NCI-H510A treated with DMSO at 0.1 percent for 48 hours (cell line): Measurements from ENCODE around the gene SLC43A3.

Experiments
- DNase-seq: peaks from one replicate; lab custom pipeline; 2025; lab: John Stamatoyannopoulos, UW

The SLC43A3 gene

DNA sequence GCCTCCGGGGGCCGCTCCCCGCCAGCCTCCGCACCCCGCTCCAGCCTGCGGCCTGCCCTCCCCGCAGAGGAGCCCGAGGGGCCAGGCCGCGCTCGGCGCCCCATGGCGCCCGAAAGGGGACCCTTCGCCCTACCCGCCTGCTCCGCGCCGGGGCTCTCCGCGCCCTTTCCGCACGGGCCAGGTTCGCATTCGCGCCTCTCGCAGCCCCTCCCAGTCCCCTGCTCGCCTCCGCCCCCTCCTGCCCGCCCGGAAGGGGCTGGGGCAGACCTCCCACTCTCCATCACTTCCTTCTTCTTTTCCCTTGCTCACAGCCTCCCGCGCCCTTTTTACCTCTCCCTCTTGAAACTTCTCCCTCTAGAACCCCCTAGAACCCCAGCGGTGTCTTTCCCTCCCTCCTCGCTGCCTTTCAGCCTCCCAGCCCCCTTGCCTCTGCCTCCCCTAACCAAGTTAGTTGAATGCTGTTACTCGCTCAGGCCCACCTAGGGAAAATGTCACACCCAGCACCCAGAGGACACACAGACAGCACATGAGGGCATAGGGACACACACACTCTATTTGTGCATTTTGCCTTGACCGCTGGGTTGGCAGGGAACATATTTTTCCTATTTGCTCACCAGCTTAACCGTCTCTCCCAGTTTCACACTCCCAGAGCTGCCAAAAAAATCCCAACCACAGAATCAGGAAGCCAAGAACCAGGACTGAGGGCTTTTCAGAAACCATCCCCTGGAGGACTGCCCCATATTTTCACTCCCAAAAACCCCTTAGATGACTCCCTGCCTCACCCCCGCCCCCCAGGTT, at the start of gene SLC43A3:
Gene SLC43A3, minus strand, starts transcription at position 193 of the 798 bp plus-strand sequence. CDS start 949 bp downstream, outside the sequence.
- no peak for DNase-seq

DNA sequence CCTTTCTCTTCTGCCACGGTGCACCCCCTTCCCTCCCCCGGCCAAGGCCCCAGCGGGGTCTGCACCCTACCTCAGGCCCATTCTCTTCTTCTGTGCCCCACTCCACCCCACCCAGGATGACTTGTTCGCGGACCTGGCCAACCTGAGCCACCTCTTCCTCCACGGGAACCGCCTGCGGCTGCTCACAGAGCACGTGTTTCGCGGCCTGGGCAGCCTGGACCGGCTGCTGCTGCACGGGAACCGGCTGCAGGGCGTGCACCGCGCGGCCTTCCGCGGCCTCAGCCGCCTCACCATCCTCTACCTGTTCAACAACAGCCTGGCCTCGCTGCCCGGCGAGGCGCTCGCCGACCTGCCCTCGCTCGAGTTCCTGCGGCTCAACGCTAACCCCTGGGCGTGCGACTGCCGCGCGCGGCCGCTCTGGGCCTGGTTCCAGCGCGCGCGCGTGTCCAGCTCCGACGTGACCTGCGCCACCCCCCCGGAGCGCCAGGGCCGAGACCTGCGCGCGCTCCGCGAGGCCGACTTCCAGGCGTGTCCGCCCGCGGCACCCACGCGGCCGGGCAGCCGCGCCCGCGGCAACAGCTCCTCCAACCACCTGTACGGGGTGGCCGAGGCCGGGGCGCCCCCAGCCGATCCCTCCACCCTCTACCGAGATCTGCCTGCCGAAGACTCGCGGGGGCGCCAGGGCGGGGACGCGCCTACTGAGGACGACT, 49.3 kb upstream of the SLC43A3 start:
- no peak for DNase-seq

- no peak for DNase-seq
Measured at GRCh38 chr11:57475671-57476046, 48.7 kb upstream of the SLC43A3 start.

DNA sequence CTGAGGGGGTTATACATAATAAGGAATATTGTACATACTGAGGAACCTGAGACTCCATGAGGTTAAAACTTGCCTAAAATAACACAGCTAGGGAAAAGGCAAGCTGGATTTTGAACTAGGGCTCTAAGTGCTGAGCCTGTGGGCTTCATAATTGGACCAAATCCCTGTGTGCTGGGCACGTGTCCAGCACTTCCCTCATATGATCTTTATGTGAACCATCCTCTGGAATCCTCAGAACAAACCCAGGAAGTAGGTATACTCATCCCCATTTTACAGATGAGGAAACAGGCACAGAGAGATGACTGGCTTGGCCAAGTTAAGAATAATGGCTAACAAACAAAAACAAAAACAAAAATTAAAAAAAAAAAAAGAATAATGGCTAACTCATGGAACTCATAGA, 48.3 kb upstream of the SLC43A3 start:
- no peak for DNase-seq

GRCh38 chr11:57474803-57475115, 47.8 kb upstream of the SLC43A3 start:
- DNase-seq: no peak

DNA sequence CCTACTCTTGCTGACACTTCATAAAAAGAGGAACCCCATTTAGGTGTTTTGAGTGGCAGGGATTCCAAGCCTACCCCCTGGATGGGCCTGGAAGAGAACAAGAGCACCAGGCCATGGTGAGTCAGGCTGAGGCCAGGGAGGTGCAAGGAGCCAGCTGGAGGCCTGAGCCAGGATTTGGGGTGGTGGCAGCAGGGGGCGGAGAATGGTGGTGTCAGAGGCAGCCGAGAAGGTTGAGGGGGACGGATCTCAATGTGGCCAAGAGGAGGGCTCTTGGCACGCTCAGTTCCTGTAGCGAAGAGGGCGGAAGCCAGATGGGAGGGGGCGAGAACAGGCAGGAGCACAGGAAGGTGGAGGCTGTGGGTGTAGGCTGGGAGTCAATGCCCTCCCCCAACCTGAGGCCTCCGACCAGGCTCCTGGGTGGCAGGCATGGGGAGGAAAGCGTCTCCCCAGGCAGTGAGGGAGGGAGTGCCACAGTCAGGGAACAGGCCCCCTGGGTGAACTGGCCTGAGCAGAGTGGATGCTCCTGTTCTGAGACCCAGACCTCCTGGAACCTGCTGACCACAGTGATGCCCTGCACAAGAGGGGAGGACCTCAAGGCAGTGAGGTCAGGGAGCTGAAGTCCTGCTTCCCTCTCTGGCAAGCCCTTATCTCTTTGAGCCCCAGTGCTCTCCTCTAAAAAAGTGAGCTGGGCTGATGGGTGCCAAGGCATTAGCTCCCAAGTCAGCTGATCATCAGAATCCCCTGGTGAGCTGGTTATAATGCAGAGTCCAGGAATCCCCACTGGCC, 47.3 kb upstream of the SLC43A3 start:
- DNase-seq: no peak

- DNase-seq: no peak
Measured at GRCh38 chr11:57473285-57473841, 46.4 kb upstream of the SLC43A3 start.

DNA sequence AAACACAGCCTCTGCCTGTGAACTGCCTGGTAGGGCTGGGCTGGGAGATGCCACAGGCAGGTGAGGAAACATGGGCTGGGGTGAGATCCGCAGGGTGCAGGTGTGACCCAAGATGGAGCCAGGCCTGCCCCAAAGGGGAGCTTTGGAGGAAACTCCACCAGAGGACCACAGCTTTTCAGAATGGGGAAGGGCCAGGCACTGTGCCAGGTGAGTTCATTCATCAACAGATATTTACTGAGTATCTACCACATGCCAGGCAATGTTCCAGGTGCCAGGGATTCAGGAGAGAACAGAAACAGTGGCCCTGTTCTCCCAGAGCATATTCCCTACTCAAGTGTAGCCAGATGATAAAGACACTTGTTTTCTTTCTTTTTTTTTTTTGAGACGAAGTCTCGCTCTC, 44.6 kb upstream of the SLC43A3 start:
- DNase-seq: no peak

DNA sequence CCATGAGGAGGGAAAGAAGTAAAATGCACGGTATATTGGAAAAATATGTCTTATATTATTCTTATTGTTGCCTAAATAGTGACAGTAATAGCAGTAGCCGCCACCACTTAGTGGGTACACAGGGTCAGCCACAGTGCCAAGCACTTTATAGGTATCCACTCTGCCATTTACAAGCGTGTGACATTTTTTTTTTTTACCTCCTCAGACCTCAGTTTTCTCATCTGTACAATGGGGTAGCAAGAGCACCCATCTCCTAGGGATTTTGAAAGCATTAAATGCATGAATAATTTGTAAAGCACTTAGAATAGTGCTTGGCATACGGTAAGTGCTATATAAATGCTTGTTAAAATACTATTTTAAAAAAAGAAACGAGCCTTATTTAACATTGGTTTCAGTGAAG, 42.3 kb upstream of the SLC43A3 start:
- DNase-seq: no peak

GRCh38 chr11:57468276-57468675, 41.4 kb upstream of the SLC43A3 start:
- DNase-seq: no peak

GRCh38 chr11:57467508-57468157, 40.7 kb upstream of the SLC43A3 start:
- DNase-seq: peak; percentile 77

- DNase-seq: no peak
Measured at GRCh38 chr11:57466680-57467079, 39.8 kb upstream of the SLC43A3 start.

- DNase-seq: no peak
Measured at GRCh38 chr11:57464539-57465181, 37.7 kb upstream of the SLC43A3 start.

- no peak for DNase-seq
Measured at GRCh38 chr11:57463671-57464538, 37.0 kb upstream of the SLC43A3 start.

DNA sequence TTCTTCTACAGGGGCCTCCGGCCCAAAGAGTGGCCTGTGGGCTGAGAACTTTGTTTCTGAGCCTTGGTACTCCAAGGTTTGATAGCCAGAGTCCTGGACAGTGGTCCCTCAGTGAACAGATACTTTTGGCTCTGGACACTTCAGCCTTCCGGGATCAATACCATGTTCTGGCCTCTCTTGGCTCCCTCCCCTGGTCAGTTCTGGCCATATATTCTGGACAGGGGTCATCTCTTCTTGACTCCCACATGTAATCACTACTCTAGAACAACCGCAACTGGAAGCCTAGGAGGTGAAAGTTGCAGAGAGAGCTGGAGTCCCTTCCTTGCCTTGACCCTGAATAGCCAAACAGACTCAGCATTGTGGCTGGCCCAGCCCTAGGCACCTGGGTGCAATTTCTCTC, 35.7 kb upstream of the SLC43A3 start:
- no peak for DNase-seq

DNA sequence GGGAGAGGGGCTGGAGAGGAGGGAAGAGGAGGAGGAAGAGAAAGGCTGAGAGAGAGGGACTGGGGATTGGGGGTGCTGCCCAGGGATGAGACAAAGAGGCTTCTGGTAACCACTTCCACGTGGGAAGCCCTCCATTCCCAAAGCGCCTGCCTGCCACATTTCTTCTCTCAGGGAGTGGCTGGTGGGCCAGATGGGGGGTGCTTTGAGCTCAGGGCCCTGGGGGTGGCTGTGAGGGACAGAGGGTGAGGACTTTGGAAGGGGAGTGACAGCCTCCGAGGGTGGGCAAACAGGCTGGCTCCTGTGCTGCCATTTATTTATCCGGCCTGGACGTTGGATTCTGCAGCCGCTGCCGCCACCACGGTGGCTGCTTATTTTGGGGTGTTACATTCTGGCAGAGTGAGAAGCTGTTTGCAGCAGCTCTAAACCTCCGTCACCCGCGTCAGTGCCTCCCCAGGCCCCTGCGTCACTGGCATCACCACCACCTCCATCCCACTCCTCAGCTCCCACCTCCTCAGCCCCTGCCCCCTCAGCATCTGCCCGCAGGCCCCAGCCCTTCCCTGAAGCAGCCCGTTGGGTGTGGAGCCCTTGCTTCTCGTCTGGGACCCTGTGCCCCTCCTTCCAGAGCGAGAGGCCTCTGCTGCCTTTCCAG, 35.0 kb upstream of the SLC43A3 start:
- DNase-seq: no peak

DNA sequence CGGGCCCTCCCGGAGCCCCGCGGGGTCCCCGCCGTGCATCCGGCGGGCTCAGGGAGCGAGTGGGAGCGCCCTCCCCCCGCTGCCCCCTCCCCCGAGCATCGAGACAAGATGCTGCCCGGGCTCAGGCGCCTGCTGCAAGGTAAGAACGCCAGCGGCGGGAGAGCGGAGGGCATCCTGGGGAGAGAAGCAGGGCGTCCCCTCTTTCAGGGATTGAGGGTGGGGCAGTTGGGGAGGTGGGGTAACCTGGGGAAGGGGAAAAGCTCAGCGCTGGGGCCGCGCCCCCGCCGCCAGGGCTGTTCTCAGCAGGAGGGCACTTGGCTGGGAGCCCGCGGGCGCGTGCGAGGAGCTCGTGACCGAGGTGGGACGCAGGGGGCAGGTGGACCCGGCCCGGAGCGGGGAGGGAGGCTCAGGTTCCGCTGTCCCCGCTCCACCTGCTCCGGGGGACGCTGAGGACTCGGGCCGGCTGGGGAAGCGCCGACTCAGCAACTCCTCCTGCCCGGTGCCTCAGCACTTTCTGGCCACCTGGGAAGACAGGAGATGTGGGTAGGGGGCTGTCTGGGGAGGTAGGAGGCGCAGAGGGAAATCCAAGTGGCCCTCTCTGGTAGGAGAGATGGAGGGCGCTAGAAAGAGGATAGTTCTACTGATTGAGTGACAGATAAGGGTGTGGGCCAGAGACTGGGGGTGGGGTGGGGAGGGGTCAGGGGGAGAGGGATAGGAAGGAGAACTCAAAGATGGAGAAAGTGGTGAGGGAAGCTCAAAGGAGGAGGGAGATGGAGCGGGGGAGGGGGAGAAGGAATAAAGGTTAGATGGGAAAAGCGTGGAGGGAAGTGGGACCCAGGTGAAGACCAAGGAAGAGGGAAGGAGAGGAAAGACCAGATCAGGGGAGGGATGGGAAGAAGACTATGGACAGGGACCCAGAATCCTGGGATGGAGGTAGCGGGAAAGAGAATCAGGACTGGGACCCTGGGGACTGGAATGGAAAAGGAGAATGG, 34.1 kb upstream of the SLC43A3 start:
- DNase-seq: peak; percentile 22

- peak; percentile 64 for DNase-seq
Measured at GRCh38 chr11:57460022-57460757, 33.3 kb upstream of the SLC43A3 start, which contains the start of gene RTN4RL2. RTN4RL2 (plus strand) TSS chr11:57460528; CDS start chr11:57460866, 338 bp downstream.
